GM12878 (cell line): ENCODE results near the gene TDRD3. TPM values are rescaled to one million over a fixed set of nuclear protein-coding genes. Genes with fewer than 3 reads are reported as not detected.

Source experiments
- ATAC-seq: fragments of 200-7000 bp; cut with Tn5 transposase; 3 replicates; pipeline ENCODE4 v1.9.1; 2020; ENCODE audit warnings: mild to moderate bottlenecking, moderate library complexity
- BruUV-seq: library from RNA; stranded (reverse); fragments of 400-500 nt; replicated peaks from 2 replicates; lab custom pipeline; 2021; lab: Mats Ljungman, UMichigan
- CTCF ChIA-PET: fragments of 300-600 bp; sonication (Branson Sonifier 250); formaldehyde crosslinking; extraction: SDS; loops from one replicate; lab custom pipeline; 2021; ENCODE audit warnings: inconsistent platforms; lab: Yijun Ruan, JAX
- POLR2A ChIA-PET: fragments of 350-600 bp; formaldehyde crosslinking; extraction: SDS; loops from one replicate; lab custom pipeline; 2021; ENCODE audit warnings: inconsistent platforms; lab: Charles Lee
- RAD21 ChIA-PET: fragments of 300-600 bp; sonication (Branson Sonifier 250); formaldehyde crosslinking; loops from one replicate; lab custom pipeline; 2023; ENCODE audit warnings: antibody characterized with exemption; ENCODE audit not compliant: unreplicated experiment; lab: Charles Lee
- SMC1A ChIA-PET: fragments of 300-600 bp; sonication (Branson Sonifier 250); formaldehyde crosslinking; loops from one replicate; lab custom pipeline; 2023; ENCODE audit not compliant: unreplicated experiment, uncharacterized antibody; lab: Charles Lee
- DNase-seq: peaks from one replicate; pipeline ENCODE4 v3.0.0-alpha.2; 2011; ENCODE audit warnings: low read depth, low spot score
- FAIRE-seq: peaks from 3 replicates; lab custom pipeline; 2011; peaks lifted over from hg19 to GRCh38; lab: Jason Lieb, UNC
- H2AFZ ChIP-seq: 2 replicates; pipeline ENCODE4 v1.6.0; 2011; ENCODE audit warnings: low read depth, low read length, control low read depth; ENCODE audit not compliant: control insufficient read depth
- H3K27ac ChIP-seq: 2 replicates; pipeline ENCODE4 v1.5.1; 2011; ENCODE audit warnings: control low read depth; ENCODE audit not compliant: control insufficient read depth, insufficient read depth
- H3K27me3 ChIP-seq, 2 experiments: replicated peaks in 1 of 2; 2 replicates each; pipeline versions ENCODE4 v1.6.0 to v1.6.1; 2011; ENCODE audit warnings: low read length in 1 of 2; ENCODE audit not compliant: control insufficient read depth in 2 of 2, insufficient read depth in 2 of 2
- H3K36me3 ChIP-seq, 2 experiments: 2 replicates each; pipeline ENCODE4 v1.5.1; 2011; ENCODE audit warnings: low read length in 1 of 2; ENCODE audit not compliant: control insufficient read depth in 2 of 2, insufficient read depth in 2 of 2
- H3K4me1 ChIP-seq: 2 replicates; pipeline ENCODE4 v1.6.1; 2011; ENCODE audit warnings: mild to moderate bottlenecking, low read length, moderate library complexity, mixed read lengths; ENCODE audit not compliant: control insufficient read depth, insufficient read depth
- H3K4me2 ChIP-seq: 2 replicates; pipeline ENCODE4 v1.6.0; 2011; ENCODE audit warnings: control low read depth; ENCODE audit not compliant: control insufficient read depth, insufficient read depth
- H3K4me3 ChIP-seq: fragments of 200-600 bp; sonication (generic); 2 replicates; pipeline ENCODE4 v1.5.1; 2016
- H3K79me2 ChIP-seq: 2 replicates; pipeline ENCODE4 v1.6.0; 2011; ENCODE audit warnings: low read length; ENCODE audit not compliant: control insufficient read depth, insufficient read depth
- H3K9ac ChIP-seq: 2 replicates; pipeline ENCODE4 v1.8.0; 2011; ENCODE audit warnings: low read length, control low read depth, mixed read lengths; ENCODE audit not compliant: control insufficient read depth, insufficient read depth
- H3K9me3 ChIP-seq: replicated peaks from 3 replicates; pipeline ENCODE4 v1.5.1; 2011; ENCODE audit warnings: mild to moderate bottlenecking, low read length; ENCODE audit not compliant: control insufficient read depth, insufficient read depth
- H4K20me1 ChIP-seq: 2 replicates; pipeline ENCODE4 v1.6.0; 2011; ENCODE audit not compliant: control insufficient read depth, insufficient read depth
- CEBPB ChIP-seq, 2 experiments: fragments of 150-350 bp in 1 of 2; IDR thresholded peaks; 2 replicates each; pipeline ENCODE4 v1.6.1; 2012 to 2014; ENCODE audit warnings: low read depth in 2 of 2, low read length in 2 of 2, borderline replicate concordance in 1 of 2, inconsistent platforms in 1 of 2
- CTCF ChIP-seq, 3 experiments: IDR thresholded peaks in 2 of 3; conservative IDR thresholded peaks in 1 of 3; 2 replicates each; pipeline ENCODE4 v1.5.1; 2011; ENCODE audit warnings: low read depth in 3 of 3, low read length in 3 of 3, mild to moderate bottlenecking in 3 of 3, control low read depth in 2 of 3, moderate library complexity in 2 of 3, inconsistent platforms in 1 of 3, mixed read lengths in 1 of 3; ENCODE audit not compliant: control insufficient read depth in 2 of 3, insufficient read depth in 1 of 3; ENCODE audit errors: extremely low read depth in 1 of 3
- E2F8 ChIP-seq: fragments of 450-650 bp; IDR thresholded peaks from 2 replicates; pipeline ENCODE4 v1.6.1; 2018; ENCODE audit warnings: mild to moderate bottlenecking, low read depth, moderate library complexity; ENCODE audit not compliant: partially characterized antibody
- GABPA ChIP-seq: IDR thresholded peaks from 2 replicates; pipeline ENCODE4 v1.6.1; 2014; ENCODE audit warnings: antibody characterized with exemption, low read depth, mild to moderate bottlenecking, inconsistent platforms
- HDAC6 ChIP-seq: fragments of 200-600 bp; sonication (generic); IDR thresholded peaks from one replicate; pipeline ENCODE4 v1.8.0; 2017; ENCODE audit warnings: antibody characterized with exemption; ENCODE audit not compliant: unreplicated experiment
- NR2C2 ChIP-seq: IDR thresholded peaks from 2 replicates; pipeline ENCODE4 v1.6.1; 2011; ENCODE audit warnings: borderline replicate concordance, low read depth; ENCODE audit not compliant: control insufficient read depth, insufficient read length
- POU2F2 ChIP-seq: IDR thresholded peaks from 3 replicates; pipeline ENCODE4 v1.6.1; 2011; ENCODE audit warnings: low read depth, mild to moderate bottlenecking, low read length, borderline replicate concordance
- SMAD1 ChIP-seq: fragments of 450-650 bp; IDR thresholded peaks from 2 replicates; pipeline ENCODE4 v1.6.1; 2018; ENCODE audit warnings: mild to moderate bottlenecking, low read depth; ENCODE audit not compliant: partially characterized antibody
- TBL1XR1 ChIP-seq: IDR thresholded peaks from 2 replicates; pipeline ENCODE4 v1.6.1; 2012; ENCODE audit warnings: low read depth, low read length, improper control_type of control experiment
- WRNIP1 ChIP-seq: IDR thresholded peaks from 2 replicates; pipeline ENCODE4 v1.6.1; 2011; ENCODE audit warnings: low read depth, low read length, improper control_type of control experiment, borderline replicate concordance
- WGBS: methylation state at CpG from one replicate; pipeline ENCODE4 v1.1.6; 2016; ENCODE audit warnings: low lambda C conversion rate; ENCODE audit not compliant: insufficient replicate concordance, insufficient coverage; ENCODE audit errors: missing lambda C conversion rate; 5-methylcytosine and 5-hydroxymethylcytosine counted together
- in situ Hi-C: fragments of 300-500 bp; cut with MboI; formaldehyde crosslinking; loops from 9 replicates; pipeline ENCODE4 v1.14.3; 2018; ENCODE audit warnings: mixed read lengths
- intact Hi-C: fragments of 100-400 bp; cut with micrococcal nuclease; formaldehyde crosslinking; loops from one replicate; pipeline ENCODE4 v1.14.2; 2022; ENCODE audit not compliant: unreplicated experiment
- polyA plus RNA-seq, 11 experiments: library from polyadenylated mRNA; depleted of rRNA in 4 of 11; unstranded in 6 of 11; stranded (reverse) in 5 of 11; fragments of >200 nt; fragmentation: Nextera tagmentation in 4 of 11; fragmentation: Illumina TruSeq in 1 of 11; extraction: Ambion mirVana in 4 of 11; extraction: Trizol in 1 of 11; gene quantifications; 1 replicate in 1 of 11; 2 replicates in 10 of 11; pipeline versions ENCODE4 v1.2.1 to v1.2.3, GENCODE V29; 2011 to 2016; ENCODE audit warnings: inconsistent platforms in 2 of 11, missing spikeins in 2 of 11, low read depth in 1 of 11
- total RNA-seq, 4 experiments: library from RNA; depleted of rRNA in 3 of 4; stranded (reverse); fragments of >200 nt in 3 of 4; fragmentation: Illumina TruSeq in 1 of 4; extraction: Trizol in 1 of 4; gene quantifications; 2 replicates each; pipeline versions ENCODE4 v1.2.1 to v1.2.3, GENCODE V29; 2013 to 2021

Gene TDRD3
- total and polyA plus RNA-seq, 10 of the 15 experiments (the other 5 are each of a cell fraction or from before 2014, with no cell fraction given), result 8.4 to 27.9 (median 15.8) TPM

GRCh38 chr13:60603049-60603448 is 206.0 kb downstream of the TDRD3 start:
- H3K36me3 ChIP-seq, result no peaks in the 10 kb centered on the region
- DNase-seq (no peak), ATAC-seq (no peak)
- no peak overlapping the region for H3K27ac ChIP-seq
- RAD21 ChIA-PET, result no interaction called here
- no peaks in the 10 kb centered on the region; the same call in 1 of the 2 replicates for H4K20me1 ChIP-seq
- H3K27me3 ChIP-seq, result no peaks in the 10 kb centered on the region
- POLR2A ChIA-PET, result no interaction called here
- no peaks in the 10 kb centered on the region for H3K4me1 ChIP-seq
- TF ChIP-seq HDAC6 (no peak), SMAD1 (no peak), NR2C2 (no peak), GABPA (no peak), TBL1XR1 (no peak), WRNIP1 (no peak), CTCF (IDR thresholded peaks at IDR 0.05 in 2 of 3, conservative IDR thresholded peaks at IDR 0.05 in 1 of 3; ENCODE audit: control insufficient read depth in 2 of 3, extremely low read depth in 1 of 3, insufficient read depth in 1 of 3, low read depth in 3 of 3, low read length in 3 of 3) (no peak), CEBPB (IDR thresholded peaks at IDR 0.05; ENCODE audit: borderline replicate concordance in 1 of 2, low read depth in 2 of 2, low read length in 2 of 2) (no peak), E2F8 (no peak), POU2F2 (no peak)
- TF ChIP-seq, all 136 proteins: peak for 0
- 61% methylated on average over 2 of the region's 2 CpGs for WGBS
- Histone ChIP-seq H3K9me3 (no peaks in the 10 kb centered on the region), H3K79me2 (no peaks in the 10 kb centered on the region), H2AFZ (no peak overlapping the region), H3K4me2 (no peak overlapping the region), H3K9ac (no peak overlapping the region), H3K4me3 (no peak overlapping the region)
- FAIRE-seq, result no peak
- in situ Hi-C loops, result no loop called here
- ChIA-PET CTCF (no interaction called here), SMC1A (no interaction called here)
- BruUV-seq, result no TSS peak
- intact Hi-C loops, result no loop called here
